Prostate gland (tissue), 2 donors: Measurements from ENCODE around the gene DDIT3. TPM values are rescaled to one million over a fixed set of nuclear protein-coding genes. Genes with fewer than 3 reads are reported as not detected.
"Not testable (repeated sequence)": the region's sequence is repeated elsewhere in the genome, so short reads cannot be mapped to it uniquely, and the experiment has no call there.

Experiments used
- DNase-seq: peaks from one replicate; pipeline ENCODE4 v3.0.0-alpha.2; 2019; ENCODE audit warnings: low spot score
- H3K27ac ChIP-seq, 2 donors: fragments of 200-600 bp; sonication (generic); 2 replicates each; pipeline ENCODE4 v1.5.1; 2017 to 2019
- H3K27me3 ChIP-seq: fragments of 200-600 bp; sonication (generic); replicated peaks from 2 replicates; pipeline ENCODE4 v1.5.1; 2019; ENCODE audit not compliant: insufficient read depth
- H3K36me3 ChIP-seq, 2 donors: fragments of 200-600 bp; sonication (generic); 1 replicate in 1 of 2; 2 replicates in 1 of 2; pipeline versions ENCODE4 v1.5.1 to v1.8.1; 2017 to 2019
- H3K4me1 ChIP-seq: fragments of 200-600 bp; sonication (generic); replicated peaks from 2 replicates; pipeline ENCODE4 v1.5.1; 2019
- H3K4me3 ChIP-seq, 2 donors: fragments of 200-600 bp; sonication (generic); 2 replicates each; pipeline ENCODE4 v1.5.1; 2017 to 2019
- H3K9me3 ChIP-seq: fragments of 200-600 bp; sonication (generic); 2 replicates; pipeline ENCODE4 v1.5.1; 2017
- POLR2A ChIP-seq: fragments of 450-650 bp; IDR thresholded peaks from one replicate; pipeline ENCODE4 v1.6.1; 2016; ENCODE audit warnings: antibody characterized with exemption, mild to moderate bottlenecking
- POLR2AphosphoS5 ChIP-seq: sonication (generic); formaldehyde crosslinking; IDR thresholded peaks from one replicate; pipeline ENCODE4 v1.6.1; 2017; ENCODE audit warnings: antibody characterized with exemption
- WGBS: methylation state at CpG from one replicate; pipeline ENCODE4 v1.1.5; 2018; 5-methylcytosine and 5-hydroxymethylcytosine counted together
- intact Hi-C: fragments of 100-400 bp; cut with DNase I; formaldehyde crosslinking; loops from one replicate; pipeline ENCODE4 v1.14.2; 2022
- total RNA-seq, 2 donors: library from RNA; depleted of rRNA; stranded (reverse); fragments of >200 nt; gene quantifications; one replicate each; pipeline ENCODE4 v1.1.0, GENCODE V29; 2016
- TF ChIP-seq, protein P1 (sequence below), 4 experiments: fragments of 200-600 bp in 2 of 4; fragments of 450-650 bp in 2 of 4; sonication (generic) in 2 of 4; IDR thresholded peaks; 1 replicate in 3 of 4; 2 replicates in 1 of 4; pipeline ENCODE4 v1.5.1; 2016 to 2019; ENCODE audit warnings: antibody characterized with exemption in 4 of 4, mild to moderate bottlenecking in 2 of 4, moderate library complexity in 2 of 4

DDIT3 gene
- total RNA-seq, 2 donors from 2014 or later, result 39.0 to 51.8 TPM

GRCh38 chr12:57518176-57518919 is 2.0 kb downstream of the DDIT3 start:
- H3K36me3 ChIP-seq, result no peaks in the 10 kb centered on the region
- intact Hi-C loops, result no loop called here

GRCh38 chr12:57517718-57518117 is 2.6 kb downstream of the DDIT3 start:
- H3K4me3 ChIP-seq, H3K9me3 ChIP-seq, H3K27me3 ChIP-seq, intact Hi-C loops, H3K4me1 ChIP-seq, DNase-seq, H3K36me3 ChIP-seq: not testable (repeated sequence)
- WGBS, result 85% methylated on average over 10 of the region's 10 CpGs
- H3K27ac ChIP-seq, result peak overlapping the region; percentile 99

More at GRCh38 chr12:57518176-57518919, 2.0 kb downstream of the DDIT3 start:
- 82% methylated on average over 8 of the region's 8 CpGs for WGBS
- H3K27me3 ChIP-seq, result no peaks in the 10 kb centered on the region
- H3K4me3 ChIP-seq, result peak overlapping the region in 1 of 2 donors; percentile 83
- peaks cover 5% of the 10 kb centered on the region for H3K4me1 ChIP-seq
- H3K9me3 ChIP-seq, result no peaks in the 10 kb centered on the region
- TF ChIP-seq POLR2A (no peak), POLR2AphosphoS5 (no peak)
- TF ChIP-seq, protein P1, sequence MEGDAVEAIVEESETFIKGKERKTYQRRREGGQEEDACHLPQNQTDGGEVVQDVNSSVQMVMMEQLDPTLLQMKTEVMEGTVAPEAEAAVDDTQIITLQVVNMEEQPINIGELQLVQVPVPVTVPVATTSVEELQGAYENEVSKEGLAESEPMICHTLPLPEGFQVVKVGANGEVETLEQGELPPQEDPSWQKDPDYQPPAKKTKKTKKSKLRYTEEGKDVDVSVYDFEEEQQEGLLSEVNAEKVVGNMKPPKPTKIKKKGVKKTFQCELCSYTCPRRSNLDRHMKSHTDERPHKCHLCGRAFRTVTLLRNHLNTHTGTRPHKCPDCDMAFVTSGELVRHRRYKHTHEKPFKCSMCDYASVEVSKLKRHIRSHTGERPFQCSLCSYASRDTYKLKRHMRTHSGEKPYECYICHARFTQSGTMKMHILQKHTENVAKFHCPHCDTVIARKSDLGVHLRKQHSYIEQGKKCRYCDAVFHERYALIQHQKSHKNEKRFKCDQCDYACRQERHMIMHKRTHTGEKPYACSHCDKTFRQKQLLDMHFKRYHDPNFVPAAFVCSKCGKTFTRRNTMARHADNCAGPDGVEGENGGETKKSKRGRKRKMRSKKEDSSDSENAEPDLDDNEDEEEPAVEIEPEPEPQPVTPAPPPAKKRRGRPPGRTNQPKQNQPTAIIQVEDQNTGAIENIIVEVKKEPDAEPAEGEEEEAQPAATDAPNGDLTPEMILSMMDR (IDR thresholded peaks at IDR 0.05), result no peak
- peak overlapping the region; percentile 99 for H3K27ac ChIP-seq
- DNase-seq, result no peak

DNA sequence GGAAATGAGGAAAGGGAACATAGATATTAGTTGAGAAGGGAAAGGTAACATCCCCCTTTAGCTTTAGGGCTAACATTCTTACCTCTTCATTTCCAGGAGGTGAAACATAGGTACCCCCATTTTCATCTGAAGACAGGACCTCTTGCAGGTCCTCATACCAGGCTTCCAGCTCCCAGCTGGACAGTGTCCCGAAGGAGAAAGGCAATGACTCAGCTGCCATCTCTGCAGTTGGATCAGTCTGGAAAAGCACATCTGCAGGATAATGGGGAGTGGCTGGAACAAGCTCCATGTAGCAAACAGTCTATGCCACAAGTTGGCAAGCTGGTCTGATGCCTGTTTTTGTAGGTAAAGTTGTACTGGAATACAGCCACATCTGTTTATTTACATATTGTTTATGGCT is 3.1 kb downstream of the DDIT3 start:
- Histone ChIP-seq H3K4me1 (peaks cover 5% of the 10 kb centered on the region), H3K9me3 (no peaks in the 10 kb centered on the region), H3K27me3 (no peaks in the 10 kb centered on the region), H3K27ac (peak overlapping the region; percentile 99), H3K4me3 (no peak overlapping the region), H3K36me3 (peaks cover 0 to 3% of the 10 kb centered on the region in 2 donors)
- intact Hi-C loops, result no loop called here
- no peak for TF ChIP-seq POLR2A
- peak; percentile 29 for DNase-seq
- 6% methylated on average over 1 of the region's 1 CpG for WGBS

DNA sequence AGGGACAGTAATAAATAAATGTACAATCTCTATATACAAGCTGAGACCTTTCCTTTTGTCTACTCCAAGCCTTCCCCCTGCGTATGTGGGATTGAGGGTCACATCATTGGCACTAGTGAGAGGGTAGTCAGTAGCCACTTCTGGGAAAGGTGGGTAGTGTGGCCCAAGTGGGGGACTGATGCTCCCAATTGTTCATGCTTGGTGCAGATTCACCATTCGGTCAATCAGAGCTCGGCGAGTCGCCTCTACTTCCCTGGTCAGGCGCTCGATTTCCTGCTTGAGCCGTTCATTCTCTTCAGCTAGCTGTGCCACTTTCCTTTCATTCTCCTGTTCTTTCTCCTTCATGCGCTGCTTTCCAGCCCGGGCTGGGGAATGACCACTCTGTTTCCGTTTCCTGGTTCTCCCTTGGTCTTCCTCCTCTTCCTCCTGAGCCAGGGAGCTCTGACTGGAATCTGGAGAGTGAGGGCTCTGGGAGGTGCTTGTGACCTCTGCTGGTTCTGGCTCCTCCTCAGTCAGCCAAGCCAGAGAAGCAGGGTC is 3.6 kb downstream of the DDIT3 start:
- peaks cover 2 to 3% of the 10 kb centered on the region in 2 donors for H3K36me3 ChIP-seq
- peaks cover 5% of the 10 kb centered on the region for H3K4me1 ChIP-seq
- peak overlapping the region; percentile 99 for H3K27ac ChIP-seq
- WGBS, result 90% methylated on average over 11 of the region's 11 CpGs
- H3K27me3 ChIP-seq, result no peaks in the 10 kb centered on the region
- no peak overlapping the region for H3K4me3 ChIP-seq
- no peak for DNase-seq
- TF ChIP-seq POLR2A, result no peak
- no peak for TF ChIP-seq POLR2AphosphoS5
- TF ChIP-seq, protein P1 (IDR thresholded peaks at IDR 0.05), result no peak
- H3K9me3 ChIP-seq, result no peaks in the 10 kb centered on the region
- intact Hi-C loops, result no loop called here

GRCh38 chr12:57515934-57516541 is 4.3 kb downstream of the DDIT3 start:
- TF ChIP-seq, protein P1 (IDR thresholded peaks at IDR 0.05), result no peak
- TF ChIP-seq POLR2A (no peak), POLR2AphosphoS5 (no peak)
- Histone ChIP-seq H3K9me3 (no peaks in the 10 kb centered on the region), H3K27me3 (no peaks in the 10 kb centered on the region), H3K4me3 (no peak overlapping the region), H3K4me1 (peaks cover 5% of the 10 kb centered on the region), H3K27ac (peak overlapping the region in 1 of 2 donors; percentile 99), H3K36me3 (peaks cover 3% of the 10 kb centered on the region in 2 donors)
- WGBS, result 82% methylated on average over 11 of the region's 11 CpGs
- intact Hi-C loops, result no loop called here
- DNase-seq, result no peak
